H1 (cell line): ENCODE measurements around the gene BNIP5. TPM values are rescaled to one million over a fixed set of nuclear protein-coding genes. Genes with fewer than 3 reads are reported as not detected.

ENCODE experiments used
- MAX ChIP-seq: IDR thresholded peaks from 2 replicates; pipeline ENCODE4 v1.6.1; 2012; ENCODE audit warnings: inconsistent platforms
- SRF ChIP-seq: IDR thresholded peaks from 2 replicates; pipeline ENCODE4 v1.6.1; 2011; ENCODE audit warnings: mild to moderate bottlenecking, low read depth, low read length, moderate library complexity
- polyA plus RNA-seq, 7 experiments: library from polyadenylated mRNA; depleted of rRNA in 3 of 7; stranded (reverse) in 5 of 7; unstranded in 2 of 7; fragments of >200 nt in 5 of 7; fragments of 200-250 nt in 2 of 7; gene quantifications; 1 replicate in 5 of 7; 2 replicates in 1 of 7; 4 replicates in 1 of 7; pipeline versions ENCODE4 v1.2.1 to v1.2.3, GENCODE V29; 2011 to 2013; ENCODE audit warnings: missing spikeins in 2 of 7, mixed read lengths in 2 of 7
- total RNA-seq: library from RNA; stranded (reverse); fragmentation: NEBNext Ultra II Directional; extraction: Animal tissue kit (Norgen Biotek cat#: 25700); gene quantifications from 2 replicates; pipeline ENCODE4 v1.2.1, GENCODE V29; 2021

BNIP5 gene
- total and polyA plus RNA-seq, 2 of the 8 experiments (the other 6 are each of a cell fraction or from before 2014, with no cell fraction given) = not detected

- TF ChIP-seq MAX (no peak), SRF (no peak)
Measured at GRCh38 chr6:36320475-36320874, 16.2 kb downstream of the BNIP5 start (continued).
